Right renal cortex interstitium (tissue), 3 donors: ENCODE data around the gene STAC. TPM values are rescaled to one million over a fixed set of nuclear protein-coding genes. Genes with fewer than 3 reads are reported as not detected.
"Not testable (repeated sequence)": the region's sequence is repeated elsewhere in the genome, so short reads cannot be mapped to it uniquely, and the experiment has no call there.

Experiments
- DNase-seq, 3 donors: peaks; one replicate each; pipeline ENCODE4 v3.0.0-alpha.2; 2013; ENCODE audit warnings: low read depth in 3 of 3, low spot score in 2 of 3
- polyA plus RNA-seq, 3 donors: library from polyadenylated mRNA; unstranded; fragments of 120-200 nt; gene quantifications; one replicate each; pipeline ENCODE4 v1.2.1, GENCODE V29; 2013; ENCODE audit not compliant: insufficient read length in 3 of 3

STAC gene
- polyA plus RNA-seq, 3 donors, result 6.6 to 13.9 (median 11.6) TPM

DNA sequence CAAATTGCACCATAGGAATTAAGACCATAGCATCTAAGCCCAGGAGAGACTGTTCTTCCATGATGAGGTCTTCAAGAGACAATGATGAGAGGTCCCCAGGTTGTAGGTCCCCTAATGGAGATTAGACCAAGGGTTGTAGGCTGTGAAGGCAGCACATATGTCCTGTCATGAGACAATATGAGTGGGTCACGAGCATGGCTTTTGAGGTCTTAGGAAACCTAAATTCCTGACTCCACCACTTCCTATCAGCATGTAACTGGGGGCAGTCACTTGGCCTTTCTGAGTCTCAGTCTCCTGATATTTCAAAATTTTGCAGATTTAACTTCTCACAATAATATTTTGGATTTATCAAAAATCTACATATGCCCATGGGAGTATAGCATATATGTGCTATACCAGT lies 31.3 kb downstream of the STAC start:
- DNase-seq, result no peak

DNA sequence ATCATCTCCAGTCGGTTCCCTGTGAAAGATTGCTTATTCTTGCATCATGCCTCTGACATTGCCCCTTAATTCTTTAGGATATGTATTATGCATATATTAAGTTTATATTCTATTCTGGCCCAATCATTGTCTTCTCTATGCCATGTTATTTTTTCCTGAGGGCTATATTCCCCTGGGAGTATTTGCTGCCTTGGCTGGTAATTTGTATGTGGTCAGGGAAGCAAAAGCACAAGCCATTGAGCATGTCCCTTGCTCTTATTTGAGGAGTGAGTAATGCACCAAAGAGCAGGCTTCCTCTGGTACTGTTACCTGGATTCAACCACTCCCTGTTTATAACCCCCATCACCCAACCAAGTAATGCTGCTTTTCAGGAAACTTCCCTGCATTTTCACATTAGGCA lies 36.3 kb downstream of the STAC start:
- DNase-seq, result no peak

DNA sequence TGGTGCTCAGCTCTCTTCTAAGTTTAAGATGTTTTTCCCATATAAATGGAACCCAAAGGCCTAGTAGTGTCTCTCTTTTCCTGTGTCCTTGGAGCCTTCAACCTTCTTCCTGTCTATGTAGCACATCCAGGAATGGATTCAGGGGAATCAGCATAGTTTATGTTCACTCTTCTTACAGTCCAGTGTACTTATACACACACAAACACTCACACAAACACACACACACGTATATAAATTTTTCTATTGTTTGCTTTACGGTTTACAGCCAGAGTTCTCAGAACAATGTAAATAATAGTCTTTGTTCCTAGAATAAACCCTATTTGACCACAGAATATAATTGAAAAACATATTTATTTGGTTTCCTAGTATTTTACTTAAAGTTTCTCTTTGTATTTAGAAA lies 36.9 kb downstream of the STAC start:
- no peak for DNase-seq

DNA sequence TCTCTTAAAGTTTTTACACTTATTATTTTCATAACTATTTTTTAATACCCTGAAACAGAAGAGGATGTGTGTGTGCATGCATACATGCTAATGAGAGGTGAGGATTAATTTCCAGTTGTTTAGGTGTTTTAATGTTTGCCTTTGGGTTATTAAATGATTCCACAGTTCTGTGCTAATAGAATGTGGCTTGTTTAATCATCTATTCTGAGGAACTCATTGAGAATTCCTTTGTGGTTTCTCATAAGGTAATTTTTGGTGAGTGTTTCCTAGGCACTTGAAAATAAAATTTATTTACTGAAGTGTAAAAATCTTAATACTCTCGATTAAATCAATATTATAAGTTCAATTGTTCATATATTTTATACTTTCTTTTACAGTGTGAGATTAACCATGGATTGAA lies 38.0 kb downstream of the STAC start:
- no peak for DNase-seq

DNA sequence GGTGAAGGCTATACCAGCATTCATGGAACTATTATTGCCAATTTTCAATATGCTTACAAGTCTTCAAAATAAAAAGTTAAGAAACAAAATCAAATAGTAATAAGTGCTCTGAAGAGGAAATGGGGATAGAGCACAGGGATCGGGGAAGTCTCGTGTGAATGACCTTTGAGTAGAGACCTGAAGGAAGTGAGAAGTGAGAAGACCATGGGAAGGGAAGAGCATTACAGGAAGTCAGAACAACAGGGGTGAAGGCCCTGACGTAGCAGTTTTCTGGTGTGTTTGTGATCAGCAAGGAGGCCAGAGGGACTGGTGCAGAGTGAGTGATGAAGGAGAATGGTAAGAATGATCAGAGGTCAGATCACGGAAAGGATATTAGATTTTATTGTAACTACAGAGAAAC lies 48.1 kb downstream of the STAC start:
- no peak for DNase-seq

DNA sequence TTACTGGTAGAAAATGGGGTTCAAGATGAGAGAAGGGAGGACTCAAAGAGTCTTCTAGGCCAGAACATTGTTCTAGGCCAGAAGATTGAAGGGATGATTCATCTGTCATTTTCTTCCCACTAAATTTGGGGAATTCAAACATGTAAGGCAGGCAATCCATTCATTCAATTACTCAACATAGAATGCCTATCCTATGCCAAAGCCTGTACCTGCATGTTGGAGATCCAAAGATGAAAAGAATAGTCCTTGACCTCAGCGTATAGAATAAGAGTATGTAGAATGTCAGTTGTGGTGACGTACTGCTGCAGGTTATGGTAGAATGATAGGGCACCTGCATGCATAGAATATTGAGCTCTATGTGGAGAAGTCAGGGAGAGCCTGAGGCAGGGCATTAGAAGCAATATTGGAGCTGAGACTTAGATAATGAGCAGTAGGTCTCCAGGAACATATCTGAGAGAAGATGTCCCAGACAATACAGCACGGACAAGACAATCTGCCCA lies 49.7 kb downstream of the STAC start:
- no peak for DNase-seq

DNA sequence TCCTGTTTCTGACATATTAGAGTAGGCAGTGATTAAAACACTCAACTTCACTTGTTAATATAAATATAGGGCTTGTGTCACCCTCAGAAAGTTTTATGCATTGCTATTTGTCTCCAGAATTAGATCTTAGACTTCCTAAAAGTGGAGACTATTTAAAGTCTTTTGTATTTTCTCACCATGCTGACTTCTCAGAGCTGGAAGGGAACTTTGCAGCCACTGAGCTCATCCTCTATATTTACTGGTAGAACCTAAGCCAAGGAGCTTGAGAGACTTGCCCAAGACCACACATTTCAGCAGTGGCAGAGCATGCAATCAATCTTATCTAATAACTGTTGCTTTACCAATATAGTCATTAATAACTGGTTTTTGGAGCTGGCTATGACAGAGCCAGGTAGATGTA lies 53.2 kb downstream of the STAC start:
- DNase-seq, result no peak

DNA sequence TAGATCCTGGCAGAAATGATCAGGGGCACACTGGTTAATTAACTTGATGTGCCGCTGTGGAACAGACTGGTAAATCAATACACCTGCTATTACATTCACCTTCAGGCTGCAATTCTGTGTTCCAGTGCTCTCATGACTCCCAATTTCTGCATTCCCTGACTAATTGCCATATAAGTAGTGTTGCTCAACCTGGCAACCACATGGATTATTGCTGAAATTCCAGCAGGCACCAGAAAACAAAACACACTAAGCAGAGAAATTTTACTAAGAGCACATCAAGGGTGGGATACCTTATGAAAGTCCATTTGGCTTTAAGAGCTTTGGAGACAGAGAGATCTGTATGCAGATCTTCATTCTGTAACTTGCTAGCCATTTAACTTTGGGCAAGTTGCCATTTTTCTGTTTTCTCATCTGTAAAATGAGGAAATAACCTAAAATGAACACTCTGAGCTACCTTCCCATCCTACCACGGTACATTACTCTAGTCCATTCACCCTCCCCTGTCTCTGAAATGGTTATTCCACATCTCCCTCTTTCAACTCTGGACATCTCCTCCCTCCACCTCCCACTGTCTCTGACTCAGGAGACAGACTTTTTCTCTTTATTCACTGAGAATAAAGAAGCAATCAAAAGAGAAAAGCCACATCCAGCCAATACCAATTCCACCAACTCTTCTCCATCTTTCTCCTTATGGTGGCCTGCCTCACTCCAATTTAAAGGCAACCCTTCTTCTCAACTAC lies 54.6 kb downstream of the STAC start:
- no peak for DNase-seq

DNA sequence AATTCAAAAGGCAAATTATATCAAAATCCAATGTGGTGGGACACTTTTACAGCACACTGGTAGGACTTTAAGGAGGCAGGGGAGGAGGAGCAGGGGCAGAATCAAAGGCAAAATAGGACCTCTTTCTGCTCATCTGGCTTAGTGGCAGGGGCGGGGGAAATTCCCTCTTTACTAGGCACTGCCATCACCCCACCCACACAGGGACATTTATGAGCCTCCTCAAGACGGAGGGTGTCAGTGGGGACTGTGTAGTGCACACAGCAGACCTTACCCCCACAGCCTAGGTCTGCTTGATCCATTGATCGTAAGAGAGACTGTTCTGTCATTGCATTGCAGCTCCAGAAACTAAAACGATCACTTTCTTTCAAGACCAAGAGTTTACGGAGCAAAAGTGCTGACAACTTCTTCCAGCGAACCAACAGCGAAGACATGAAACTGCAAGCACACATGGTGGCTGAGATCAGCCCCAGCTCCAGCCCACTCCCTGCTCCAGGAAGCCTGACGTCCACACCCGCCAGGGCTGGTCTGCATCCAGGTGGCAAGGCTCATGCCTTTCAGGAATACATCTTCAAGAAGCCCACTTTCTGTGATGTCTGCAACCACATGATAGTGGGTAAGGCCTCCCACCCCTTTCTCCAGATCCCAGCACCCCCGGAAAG lies 62.9 kb downstream of the STAC start:
- no peak for DNase-seq

DNA sequence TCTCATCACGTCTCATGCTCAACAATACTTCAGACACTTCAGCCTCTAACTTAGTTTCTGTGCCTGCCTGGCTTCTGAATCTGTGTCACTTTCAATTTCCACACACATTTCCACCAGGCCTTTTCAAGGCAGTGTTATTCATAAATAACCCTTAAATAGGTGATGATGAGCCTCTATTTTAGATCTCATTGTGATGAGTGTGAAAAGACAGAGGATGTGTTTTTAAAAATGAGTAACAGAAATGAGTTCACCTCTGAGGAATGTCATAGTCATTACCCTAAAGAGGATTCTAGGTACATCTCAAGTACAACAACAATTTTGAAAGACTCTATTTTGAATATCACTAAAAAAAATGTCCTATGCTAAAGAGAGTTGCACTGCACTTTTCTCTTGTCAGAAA lies 64.6 kb downstream of the STAC start:
- no peak for DNase-seq

DNA sequence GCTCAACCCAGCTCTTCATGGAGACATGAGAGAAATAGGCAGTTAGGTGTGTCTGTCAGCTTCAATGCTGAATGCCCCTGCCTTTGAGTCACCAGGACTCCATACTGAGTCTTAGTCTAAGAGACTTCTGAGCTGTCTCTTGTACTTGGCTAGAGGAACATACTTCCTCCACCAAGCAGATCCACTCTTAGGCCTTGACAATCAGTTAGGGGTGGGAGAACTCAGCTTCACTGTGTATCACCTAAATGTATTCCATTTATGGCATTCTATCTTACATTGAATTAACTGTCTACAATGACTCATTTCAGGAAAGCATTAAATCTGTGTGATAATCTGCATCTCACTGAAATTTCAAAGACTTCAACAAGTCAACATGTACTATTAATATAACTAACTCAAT lies 66.0 kb downstream of the STAC start:
- DNase-seq, result no peak

DNA sequence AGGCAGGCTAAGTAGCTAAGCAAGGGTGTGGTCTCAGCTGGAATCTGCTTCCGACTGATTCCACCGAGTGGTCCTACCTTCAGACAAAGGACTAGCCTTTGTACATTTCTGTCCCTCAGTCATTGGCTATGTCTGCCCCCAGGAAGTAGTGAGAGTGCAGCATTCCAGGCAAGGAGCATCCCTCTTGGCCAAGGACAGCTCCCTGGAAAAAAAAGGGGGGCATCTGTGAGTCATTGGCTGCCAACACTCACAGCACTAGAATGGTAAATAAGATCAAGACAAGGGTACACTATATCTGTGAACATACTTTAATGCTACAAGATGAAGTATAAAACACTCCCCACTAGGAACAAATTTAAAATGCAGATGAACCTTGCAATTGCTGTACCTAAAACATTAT lies 66.8 kb downstream of the STAC start:
- no peak for DNase-seq

DNA sequence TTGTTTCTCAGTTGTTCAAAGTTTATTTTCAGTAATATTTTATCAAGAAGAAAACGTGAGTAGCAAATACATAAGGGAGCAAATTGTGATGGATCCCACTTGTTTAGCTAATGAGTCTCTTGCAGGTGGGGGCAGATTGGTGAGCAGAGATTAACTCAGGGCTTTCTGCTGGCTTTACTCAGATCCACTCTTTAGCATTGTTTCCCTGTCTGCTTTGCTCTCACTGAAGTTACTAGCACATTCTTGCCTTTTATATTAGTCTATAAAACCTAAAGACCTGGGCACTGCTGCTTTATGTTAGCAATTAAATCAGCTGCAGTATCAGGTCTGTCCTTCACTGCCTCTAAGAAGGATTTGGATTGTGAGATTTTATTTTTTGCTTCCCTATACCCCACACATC lies 71.5 kb downstream of the STAC start:
- no peak for DNase-seq

DNA sequence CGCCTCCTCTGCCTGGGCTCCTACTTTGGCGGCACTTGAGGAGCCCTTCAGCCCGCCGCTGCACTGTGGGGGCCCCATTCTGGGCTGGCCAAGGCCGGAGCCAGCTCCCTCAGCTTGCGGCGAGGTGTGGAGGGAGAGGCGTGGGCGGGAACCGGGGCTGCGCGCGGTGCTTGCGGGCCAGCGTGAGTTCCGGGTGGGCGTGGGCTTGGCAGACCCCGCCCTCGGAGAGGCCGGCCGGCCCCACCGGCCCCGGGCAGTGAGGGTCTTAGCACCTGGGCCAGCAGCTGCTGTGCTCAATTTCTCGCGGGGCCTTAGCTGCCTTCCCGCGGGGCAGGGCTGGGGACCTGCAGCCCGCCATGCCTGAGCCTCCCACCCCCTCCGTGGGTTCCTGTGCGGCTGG lies 72.9 kb downstream of the STAC start:
- DNase-seq, result not testable (repeated sequence)

DNA sequence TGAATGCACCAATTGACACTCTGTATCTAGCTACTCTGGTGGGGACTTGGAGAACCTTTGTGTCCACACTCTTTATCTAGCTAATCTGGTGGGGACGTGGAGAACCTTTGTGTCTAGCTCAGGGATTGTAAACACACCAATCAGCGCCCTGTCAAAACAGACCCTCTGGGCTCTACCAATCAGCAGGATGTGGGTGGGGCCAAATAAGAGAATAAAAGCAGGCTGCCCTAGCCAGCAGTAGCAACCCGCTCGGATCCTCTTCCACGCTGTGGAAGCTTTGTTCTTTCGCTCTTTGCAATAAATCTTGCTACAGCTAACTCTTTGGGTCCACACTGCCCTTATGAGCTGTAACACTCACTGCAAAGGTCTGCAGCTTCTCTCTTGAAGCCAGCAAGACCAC lies 73.6 kb downstream of the STAC start:
- not testable (repeated sequence) for DNase-seq

DNA sequence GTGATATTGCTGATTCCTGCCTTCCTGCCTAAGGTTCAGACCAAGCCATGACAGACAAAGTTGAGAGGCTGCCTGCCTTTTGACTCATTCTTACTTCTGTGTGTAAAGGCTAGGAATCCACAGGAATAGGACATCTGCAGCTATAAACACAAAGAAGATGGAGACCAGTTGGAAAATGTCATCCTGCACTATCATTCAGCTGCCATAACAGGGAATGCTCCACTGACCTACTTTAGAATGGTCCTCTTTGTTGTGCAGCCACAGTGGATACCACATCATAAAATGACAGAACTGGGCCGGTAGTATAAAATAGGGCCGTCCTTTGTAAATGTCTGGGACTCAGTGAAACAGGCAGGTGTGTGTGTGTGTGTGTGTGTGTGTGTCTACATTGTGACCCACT lies 75.1 kb downstream of the STAC start:
- no peak for DNase-seq

DNA sequence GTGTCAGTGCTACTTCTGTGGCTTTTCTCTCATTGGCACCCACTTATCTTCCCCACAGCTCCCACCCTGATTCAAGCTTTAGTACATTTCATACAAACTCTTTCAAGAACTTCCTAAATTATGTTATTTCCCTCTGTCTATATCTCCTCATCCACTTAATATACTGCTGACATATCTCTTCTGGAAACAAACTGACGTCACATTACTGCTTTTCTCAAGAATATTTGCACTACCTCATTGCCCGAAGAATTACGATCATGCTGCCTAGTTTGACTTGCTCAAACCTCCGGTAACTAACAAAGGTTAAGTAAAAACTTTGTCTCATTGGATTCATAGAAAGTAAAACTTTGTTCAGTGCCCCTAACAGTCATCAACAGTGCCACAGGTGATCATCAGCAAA lies 76.5 kb downstream of the STAC start:
- no peak for DNase-seq

DNA sequence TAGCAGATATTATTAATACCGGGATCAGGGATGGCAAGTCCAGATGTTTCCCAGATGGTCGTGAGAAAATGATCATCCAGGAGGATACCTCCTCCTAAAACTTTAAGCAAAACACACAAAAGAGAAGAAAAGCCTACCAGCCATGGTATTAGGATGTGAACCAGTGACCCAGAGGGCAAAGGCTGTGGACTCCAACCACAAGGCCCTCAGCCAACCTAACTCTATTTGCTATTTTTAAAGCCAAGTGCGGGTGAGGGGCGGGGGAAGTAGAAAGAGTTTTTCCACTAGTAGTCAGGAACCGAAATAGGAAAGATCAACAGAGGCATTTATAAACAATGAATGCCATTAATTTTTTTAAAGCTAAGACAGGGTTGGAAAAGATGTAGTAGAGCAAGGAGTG lies 77.4 kb downstream of the STAC start:
- no peak for DNase-seq

DNA sequence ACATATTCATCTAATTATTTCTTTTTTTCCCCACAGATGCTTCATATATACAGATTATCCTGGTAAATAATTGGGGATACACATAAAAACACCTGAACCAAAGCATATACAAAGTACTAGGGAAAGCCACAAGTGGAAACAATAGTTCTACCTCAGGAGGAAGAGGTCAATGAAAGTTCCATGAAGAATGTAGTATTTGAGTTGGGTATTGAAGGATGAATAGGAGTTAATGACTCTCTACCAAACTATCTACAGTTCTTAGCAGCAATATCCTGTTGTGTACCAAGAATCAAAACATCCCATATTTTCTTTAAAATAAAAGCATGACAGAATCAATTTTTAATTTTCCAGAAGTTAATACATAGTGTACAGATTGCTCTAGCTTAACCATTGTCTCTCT lies 78.9 kb downstream of the STAC start:
- DNase-seq, result no peak

DNA sequence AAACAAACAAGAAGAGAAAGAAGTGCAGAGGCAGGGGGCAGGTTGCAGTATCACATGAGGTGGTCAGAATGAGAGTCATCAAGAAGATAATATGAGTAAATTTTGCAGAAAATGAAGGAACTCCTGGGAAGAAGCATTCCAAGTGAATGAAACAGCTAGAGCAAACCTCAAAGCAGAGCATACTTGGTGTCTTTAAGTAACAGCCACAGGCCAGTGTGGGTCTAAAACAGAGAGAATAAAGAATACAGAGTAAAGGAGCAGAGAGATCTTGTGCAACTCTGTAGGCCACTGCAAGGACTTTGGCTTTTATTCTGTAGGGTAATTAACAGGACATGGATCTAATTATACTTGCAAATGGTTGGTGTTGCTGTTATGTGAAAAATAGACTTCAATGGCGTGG lies 81.3 kb downstream of the STAC start:
- no peak for DNase-seq

DNA sequence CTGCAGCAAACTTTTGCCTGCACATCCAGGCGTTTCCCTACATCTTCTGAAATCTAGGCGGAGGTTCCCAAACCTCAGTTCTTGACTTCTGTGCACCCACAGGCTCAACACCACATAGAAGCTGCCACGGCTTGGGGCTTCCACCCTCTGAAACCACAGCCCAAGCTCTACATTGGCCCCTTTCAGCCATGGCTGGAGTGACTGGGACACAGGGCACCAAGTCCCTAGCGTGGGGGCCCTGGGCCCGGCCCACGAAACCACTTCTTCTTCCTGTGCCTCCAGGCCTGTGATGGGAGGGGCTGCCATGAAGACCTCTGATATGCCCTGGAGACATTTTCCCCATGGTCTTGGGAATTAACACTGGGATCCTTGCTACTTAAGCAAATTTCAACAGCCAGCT lies 91.7 kb downstream of the STAC start:
- not testable (repeated sequence) for DNase-seq

DNA sequence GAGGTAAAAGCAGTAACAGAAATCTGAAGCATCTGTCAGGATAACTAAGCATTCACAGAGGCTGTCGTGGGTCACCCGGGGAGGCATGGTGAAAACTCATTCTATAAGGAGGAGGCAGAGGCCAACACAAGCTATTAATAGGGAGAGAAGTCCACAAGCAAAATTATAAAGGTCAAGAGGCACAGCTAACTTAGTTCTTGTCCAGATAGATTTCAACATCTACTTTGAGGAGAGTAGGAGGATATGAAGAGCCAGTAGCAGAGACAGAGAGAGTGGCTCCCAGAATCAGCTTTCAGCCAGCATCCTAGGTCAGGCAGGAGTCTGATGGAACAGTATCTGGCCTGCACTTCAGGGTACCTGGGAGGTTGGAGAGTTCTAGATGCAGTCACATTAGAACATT lies 95.3 kb downstream of the STAC start:
- DNase-seq, result no peak
